Cardiac septum (tissue), 1 donor: ENCODE results near the gene MSANTD3. TPM values are rescaled to one million over a fixed set of nuclear protein-coding genes. Genes with fewer than 3 reads are reported as not detected.

Experiments
- DNase-seq: peaks from one replicate; pipeline ENCODE4 v3.0.0-alpha.2; 2020; ENCODE audit warnings: low spot score
- intact Hi-C: fragments of 100-400 bp; cut with DNase I; formaldehyde crosslinking; loops from one replicate; pipeline ENCODE4 v1.14.0; 2022
- total RNA-seq: library from RNA; stranded (reverse); fragmentation: NEBNext Ultra II Directional; extraction: Animal tissue kit (Norgen Biotek cat#: 25700); gene quantifications from one replicate; pipeline ENCODE4 v1.2.1, GENCODE V29; 2021
- donor health status: DM: no; HTN: no; CAD: no.

MSANTD3 gene
- total RNA-seq, 1 donor from 2014 or later, result 32.3 TPM

DNA sequence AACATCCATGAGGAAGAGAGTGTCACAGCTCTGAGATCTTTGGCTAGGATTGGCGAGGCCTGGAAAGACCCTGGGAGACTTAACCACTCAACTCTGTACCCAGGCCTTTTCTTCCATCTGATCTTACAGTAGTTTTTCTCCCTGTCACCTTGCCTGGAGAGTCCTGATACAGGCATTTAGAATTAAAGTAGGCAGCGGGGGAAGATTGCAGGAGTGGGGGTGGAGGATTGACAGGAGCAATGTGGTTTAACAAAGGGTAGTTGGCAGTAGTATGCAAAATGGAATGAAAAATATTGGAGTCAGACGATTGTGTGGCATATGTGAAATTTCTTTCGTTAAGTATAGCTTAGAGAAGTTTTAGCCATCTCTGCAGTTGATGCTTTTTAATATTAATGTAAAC, 62.9 kb downstream of the MSANTD3 start:
- no peak for DNase-seq
- intact Hi-C loops, result no loop called here

DNA sequence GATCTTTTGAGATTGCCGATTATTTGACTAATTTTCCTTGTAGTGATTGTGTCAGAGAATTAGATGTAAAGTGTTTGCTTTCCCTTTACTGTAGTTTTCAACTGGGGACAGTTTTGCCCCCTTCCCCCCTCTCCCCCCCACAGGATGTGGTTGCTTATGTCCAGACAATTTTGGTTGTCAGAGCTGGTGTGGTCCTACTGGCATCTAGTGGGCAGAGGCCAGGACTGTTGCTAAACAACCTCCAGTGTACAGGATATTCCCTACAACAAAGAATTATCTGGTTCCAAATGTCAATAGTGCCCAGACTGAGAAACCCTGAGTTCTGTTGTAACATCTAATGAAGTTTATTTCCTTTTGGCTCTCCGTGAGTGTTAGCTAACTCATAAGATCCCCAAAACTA, 66.0 kb downstream of the MSANTD3 start:
- intact Hi-C loops, result no loop called here
- DNase-seq, result no peak

DNA sequence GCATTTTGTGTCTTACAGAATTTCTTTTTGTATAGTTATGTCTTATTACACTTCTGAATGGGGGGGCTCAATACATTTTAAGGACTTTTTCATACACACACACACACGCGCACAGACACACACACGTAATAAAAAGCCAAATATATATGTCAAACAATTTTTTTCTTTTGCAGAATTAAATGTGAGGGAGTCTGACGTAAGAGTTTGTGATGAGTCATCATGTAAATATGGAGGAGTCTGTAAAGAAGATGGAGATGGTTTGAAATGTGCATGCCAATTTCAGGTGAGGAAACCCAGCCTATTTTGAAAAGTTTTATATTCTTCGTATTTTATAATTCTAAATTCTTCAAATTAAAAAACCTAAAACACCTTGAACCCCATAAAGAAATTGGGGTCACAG, 71.6 kb downstream of the MSANTD3 start:
- DNase-seq, result no peak
- intact Hi-C loops, result no loop called here

DNA sequence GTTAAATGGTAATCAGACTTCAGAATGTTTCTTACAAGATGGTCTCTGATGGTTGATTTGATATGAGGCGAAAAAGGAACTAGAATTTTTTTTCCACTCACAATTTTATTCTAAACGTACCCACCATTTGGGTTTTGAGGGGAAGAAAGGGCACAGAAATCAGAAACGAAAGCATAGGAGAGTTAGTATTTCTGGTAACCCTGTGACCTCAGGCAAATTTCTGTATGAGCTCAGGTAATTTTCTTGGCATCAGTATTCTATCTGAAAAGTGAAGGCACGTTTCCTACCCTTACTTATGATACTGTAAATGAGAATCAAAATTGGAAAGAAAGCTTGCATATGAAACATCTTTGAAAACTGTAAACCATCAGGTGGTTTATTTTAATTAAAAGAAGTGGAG, 72.5 kb downstream of the MSANTD3 start:
- no peak for DNase-seq
- intact Hi-C loops, result no loop called here

DNA sequence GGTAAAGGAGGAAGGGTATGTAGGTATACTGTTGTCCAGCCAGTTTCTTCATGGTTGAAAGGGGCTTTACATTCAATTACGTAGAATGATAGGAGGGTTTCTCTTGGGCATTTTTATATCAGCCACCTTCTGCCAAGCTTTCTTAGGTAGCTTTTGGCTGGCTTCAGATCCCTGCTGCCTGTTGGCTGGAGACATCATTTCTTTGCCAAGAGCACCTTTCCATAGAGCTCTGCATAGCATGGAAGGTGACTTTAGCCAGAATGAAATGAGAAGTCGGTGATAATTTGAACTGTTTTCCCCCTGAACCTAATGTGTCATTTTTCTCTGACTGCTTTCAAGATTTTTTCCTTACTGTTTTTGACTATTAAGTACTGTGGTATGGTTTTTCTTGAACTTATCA, 72.9 kb downstream of the MSANTD3 start:
- intact Hi-C loops, result no loop called here
- DNase-seq, result no peak

Other genes with a start within 250 kb of the MSANTD3 start
- gene TEX10, start 74.2 kb upstream of the MSANTD3 start, total RNA-seq, result 7.6 TPM
- gene TMEFF1, start 46.0 kb downstream of the MSANTD3 start, total RNA-seq, result 0.46 TPM
- 102 TPM for gene CAVIN4, start 150.9 kb downstream of the MSANTD3 start, total RNA-seq